Measurements from ENCODE around the gene KMT2A.

The KMT2A gene

DNA sequence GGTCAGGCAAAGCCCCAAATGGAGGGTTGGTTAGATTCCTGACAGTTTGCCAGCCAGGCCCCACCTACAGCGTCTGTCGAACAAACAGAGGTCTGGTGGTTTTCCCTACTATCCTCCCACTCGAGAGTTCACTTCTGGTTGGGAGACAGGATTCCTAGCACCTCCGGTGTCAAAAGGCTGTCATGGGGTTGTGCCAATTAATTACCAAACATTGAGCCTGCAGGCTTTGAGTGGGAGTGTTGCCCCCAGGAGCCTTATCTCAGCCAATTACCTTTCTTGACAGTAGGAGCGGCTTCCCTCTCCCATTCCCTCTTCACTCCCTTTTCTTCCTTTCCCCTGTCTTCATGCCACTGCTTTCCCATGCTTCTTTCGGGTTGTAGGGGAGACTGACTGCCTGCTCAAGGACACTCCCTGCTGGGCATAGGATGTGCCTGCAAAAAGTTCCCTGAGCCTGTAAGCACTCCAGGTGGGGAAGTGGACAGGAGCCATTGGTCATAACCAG, 86.3 kb downstream of the KMT2A start:
- peaks cover 55 to 76% (median 65%) of the 10 kb centered on the region in 11 experiments for H3K36me3 ChIP-seq
- H3K4me2 ChIP-seq, result peak overlapping the region; percentile 61 to 95 (median 88)
- H3K9ac ChIP-seq, result peak overlapping the region in 9 of 11 experiments; percentile 6 to 70 (median 62); a peak in 15 of 22 replicates

DNA sequence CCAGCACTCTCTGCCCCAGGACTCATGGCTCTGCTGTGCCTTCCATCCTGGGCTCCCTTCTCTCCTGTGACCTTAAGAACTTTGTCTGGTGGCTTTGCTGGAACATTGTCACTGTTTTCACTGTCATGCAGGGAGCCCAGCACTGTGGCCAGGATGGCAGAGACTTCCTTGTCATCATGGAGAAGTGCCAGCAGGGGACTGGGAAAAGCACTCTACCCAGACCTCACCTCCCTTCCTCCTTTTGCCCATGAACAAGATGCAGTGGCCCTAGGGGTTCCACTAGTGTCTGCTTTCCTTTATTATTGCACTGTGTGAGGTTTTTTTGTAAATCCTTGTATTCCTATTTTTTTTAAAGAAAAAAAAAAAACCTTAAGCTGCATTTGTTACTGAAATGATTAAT, 88.1 kb downstream of the KMT2A start:
- Histone ChIP-seq H3K27ac (peak overlapping the region in 9 of 11 experiments; percentile 37 to 90 (median 85); a peak in 20 of 22 replicates), H3K4me3 (peak overlapping the region in 5 of 10 experiments; percentile 25 to 42 (median 38); a peak in 9 of 20 replicates), H3K9me3 (replicated peaks in 1 of 11) (no peaks in the 10 kb centered on the region), H3K36me3 (peaks cover 39 to 59% (median 51%) of the 10 kb centered on the region in 11 experiments), H3K9ac (peak overlapping the region in 9 of 11 experiments; percentile 16 to 78 (median 67); a peak in 16 of 22 replicates), H4K20me1 (peaks cover 0 to 41% (median 17%) of the 10 kb centered on the region in 11 experiments; a peak in 9 of 22 replicates), H3K4me2 (peak overlapping the region; percentile 82 to 95 (median 88)), H3K27me3 (0 out of 22 replicates have a peak, but pooled peaks cover 0 to 3% (median 0%) of the 10 kb centered on the region in 11 experiments), H3K4me1 (peaks cover 56 to 90% (median 77%) of the 10 kb centered on the region in 10 experiments)
- no peak for TF ChIP-seq Cebpa-rat (IDR thresholded peaks at IDR 0.05)

More for the DNA sequence above, 86.3 kb downstream of the KMT2A start:
- no peak for TF ChIP-seq Cebpa-rat (IDR thresholded peaks at IDR 0.05)
- Histone ChIP-seq H4K20me1 (peaks cover 0 to 41% (median 17%) of the 10 kb centered on the region in 11 experiments; a peak in 9 of 22 replicates), H3K4me1 (peaks cover 53 to 80% (median 72%) of the 10 kb centered on the region in 10 experiments), H3K4me3 (peak overlapping the region in 5 of 10 experiments; percentile 2 to 30 (median 26); a peak in 8 of 20 replicates), H3K27me3 (no peaks in the 10 kb centered on the region), H3K27ac (peak overlapping the region in 9 of 11 experiments; percentile 26 to 90 (median 85); a peak in 18 of 22 replicates), H3K9me3 (replicated peaks in 1 of 11) (no peaks in the 10 kb centered on the region)

DNA sequence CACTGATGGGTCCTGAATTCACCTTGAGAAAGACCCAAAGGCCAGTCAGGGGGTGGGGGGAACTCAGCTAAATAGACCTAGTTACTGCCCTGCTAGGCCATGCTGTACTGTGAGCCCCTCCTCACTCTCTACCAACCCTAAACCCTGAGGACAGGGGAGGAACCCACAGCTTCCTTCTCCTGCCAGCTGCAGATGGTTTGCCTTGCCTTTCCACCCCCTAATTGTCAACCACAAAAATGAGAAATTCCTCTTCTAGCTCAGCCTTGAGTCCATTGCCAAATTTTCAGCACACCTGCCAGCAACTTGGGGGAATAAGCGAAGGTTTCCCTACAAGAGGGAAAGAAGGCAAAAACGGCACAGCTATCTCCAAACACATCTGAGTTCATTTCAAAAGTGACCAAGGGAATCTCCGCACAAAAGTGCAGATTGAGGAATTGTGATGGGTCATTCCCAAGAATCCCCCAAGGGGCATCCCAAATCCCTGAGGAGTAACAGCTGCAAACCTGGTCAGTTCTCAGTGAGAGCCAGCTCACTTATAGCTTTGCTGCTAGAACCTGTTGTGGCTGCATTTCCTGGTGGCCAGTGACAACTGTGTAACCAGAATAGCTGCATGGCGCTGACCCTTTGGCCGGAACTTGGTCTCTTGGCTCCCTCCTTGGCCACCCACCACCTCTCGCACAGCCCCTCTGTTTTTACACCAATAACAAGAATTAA, 88.6 kb downstream of the KMT2A start:
- peak overlapping the region in 9 of 11 experiments; percentile 16 to 78 (median 67); a peak in 17 of 22 replicates for H3K9ac ChIP-seq
- H3K4me2 ChIP-seq, result peak overlapping the region; percentile 82 to 95 (median 88)
- H4K20me1 ChIP-seq, result peaks cover 0 to 41% (median 17%) of the 10 kb centered on the region in 11 experiments; a peak in 9 of 22 replicates
- H3K4me1 ChIP-seq, result peaks cover 61 to 96% (median 80%) of the 10 kb centered on the region in 10 experiments
- peaks cover 33 to 54% (median 46%) of the 10 kb centered on the region in 11 experiments for H3K36me3 ChIP-seq
- peaks cover 0 to 9% (median 0%) of the 10 kb centered on the region in 11 experiments; a peak in 3 of 22 replicates for H3K27me3 ChIP-seq
- peak in 3 of 11 experiments; percentile 31 to 75 (median 40); a peak in 3 of 22 replicates for TF ChIP-seq Cebpa-rat (IDR thresholded peaks at IDR 0.05)
- H3K4me3 ChIP-seq, result peak overlapping the region in 6 of 10 experiments; percentile 14 to 42 (median 34); a peak in 10 of 20 replicates
- H3K27ac ChIP-seq, result peak overlapping the region in 9 of 11 experiments; percentile 37 to 90 (median 85); a peak in 20 of 22 replicates
- H3K9me3 ChIP-seq (replicated peaks in 1 of 11), result no peaks in the 10 kb centered on the region

DNA sequence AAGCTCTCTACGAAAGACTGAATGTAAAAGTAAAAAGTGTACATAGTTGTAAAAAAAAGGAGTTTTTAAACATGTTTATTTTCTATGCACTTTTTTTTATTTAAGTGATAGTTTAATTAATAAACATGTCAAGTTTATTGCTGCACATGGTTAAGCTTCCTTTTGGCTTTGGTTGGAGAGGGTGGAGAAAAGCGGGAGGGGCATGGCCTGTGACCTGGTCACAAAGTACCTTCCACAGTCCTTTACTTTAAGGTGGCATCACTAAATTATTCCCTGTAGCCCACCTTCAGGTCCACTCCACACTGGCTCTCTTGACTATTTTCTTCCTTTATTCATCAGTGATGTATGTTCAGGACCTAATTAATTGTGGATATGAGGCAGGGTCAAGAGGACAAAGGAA, 90.4 kb downstream of the KMT2A start:
- Histone ChIP-seq H3K9me3 (replicated peaks in 1 of 11) (no peaks in the 10 kb centered on the region), H3K9ac (no peak overlapping the region), H3K36me3 (peaks cover 16 to 38% (median 29%) of the 10 kb centered on the region in 11 experiments), H4K20me1 (peaks cover 0 to 33% (median 17%) of the 10 kb centered on the region in 11 experiments; a peak in 9 of 22 replicates), H3K27me3 (peaks cover 0 to 23% (median 0%) of the 10 kb centered on the region in 11 experiments; a peak in 4 of 22 replicates), H3K4me1 (peaks cover 59 to 94% (median 78%) of the 10 kb centered on the region in 10 experiments), H3K4me3 (no peak overlapping the region), H3K4me2 (peak overlapping the region in 4 of 11 experiments; percentile 9 to 54 (median 32); a peak in 5 of 22 replicates), H3K27ac (peak overlapping the region in 6 of 11 experiments; percentile 8 to 90 (median 60); a peak in 6 of 22 replicates)
- no peak for TF ChIP-seq Cebpa-rat (IDR thresholded peaks at IDR 0.05)

DNA sequence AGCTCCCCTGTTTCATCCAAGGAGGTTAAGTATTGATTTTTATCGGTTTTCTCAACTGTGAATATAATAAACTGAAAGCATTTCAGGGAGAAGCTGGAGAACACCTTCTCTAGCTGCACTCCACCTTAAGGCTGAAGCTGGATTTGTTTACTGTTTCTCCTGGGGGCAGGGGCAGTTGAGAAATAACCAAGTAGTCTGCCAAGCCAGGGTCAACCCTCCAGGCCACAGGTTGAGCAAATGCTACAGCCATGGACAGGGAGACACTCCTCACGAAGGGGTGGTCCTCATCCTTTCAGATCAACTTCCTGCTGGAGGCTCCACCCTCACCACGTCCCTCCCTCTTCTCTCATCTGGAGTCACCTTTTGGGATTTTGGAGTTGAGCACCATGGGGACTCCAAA, 90.8 kb downstream of the KMT2A start, which contains the start of gene TTC36:
TSS of gene TTC36 (plus strand) at position 366 of the 400 bp plus-strand sequence. CDS start at position 387, 21 bp downstream.
- peak within 1 kb of the TSS in 7 of 11 experiments; percentile 4 to 94 (median 30); a peak in 8 of 22 replicates for H3K4me2 ChIP-seq
- H3K4me1 ChIP-seq, result peaks cover 54 to 94% (median 76%) of the 10 kb centered on the region in 10 experiments
- H3K27ac ChIP-seq, result peak within 1 kb of the TSS in 8 of 11 experiments; percentile 46 to 90 (median 80); a peak in 12 of 22 replicates
- peaks cover 16 to 36% (median 28%) of the 10 kb centered on the region in 11 experiments for H3K36me3 ChIP-seq
- no peaks in the 10 kb centered on the region for H3K9me3 ChIP-seq (replicated peaks in 1 of 11)
- TF ChIP-seq Cebpa-rat (IDR thresholded peaks at IDR 0.05), result no peak
- no peak within 1 kb of the TSS for H3K4me3 ChIP-seq
- peaks cover 0 to 31% (median 17%) of the 10 kb centered on the region in 11 experiments; a peak in 9 of 22 replicates for H4K20me1 ChIP-seq
- no peak within 1 kb of the TSS for H3K9ac ChIP-seq
- H3K27me3 ChIP-seq, result peaks cover 0 to 23% (median 0%) of the 10 kb centered on the region in 11 experiments; a peak in 4 of 22 replicates

DNA sequence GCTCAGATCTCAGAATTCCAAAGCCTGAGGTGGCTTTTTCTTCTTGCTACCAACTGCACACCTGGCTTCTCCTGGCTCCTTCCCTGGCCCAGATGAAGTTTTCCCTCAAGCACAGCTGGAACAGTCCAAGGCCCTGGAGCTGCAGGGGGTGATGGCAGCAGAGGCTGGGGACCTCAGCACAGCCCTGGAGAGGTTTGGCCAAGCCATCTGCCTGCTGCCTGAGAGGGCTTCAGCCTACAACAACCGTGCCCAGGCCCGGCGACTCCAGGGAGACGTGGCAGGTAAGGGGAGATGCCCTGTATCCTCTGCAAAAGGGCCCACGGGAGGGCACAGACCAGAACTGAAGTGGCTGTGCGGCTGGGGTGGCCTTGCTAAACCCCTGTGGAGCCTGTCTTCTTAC, 92.2 kb downstream of the KMT2A start:
- Histone ChIP-seq H3K27me3 (peaks cover 0 to 23% (median 0%) of the 10 kb centered on the region in 11 experiments; a peak in 4 of 22 replicates), H3K36me3 (peaks cover 2 to 22% (median 14%) of the 10 kb centered on the region in 11 experiments; a peak in 16 of 22 replicates), H3K4me3 (no peak overlapping the region), H3K4me1 (peaks cover 40 to 81% (median 62%) of the 10 kb centered on the region in 10 experiments), H3K9me3 (replicated peaks in 1 of 11) (no peaks in the 10 kb centered on the region), H3K9ac (no peak overlapping the region), H3K4me2 (peak overlapping the region in 6 of 11 experiments; percentile 4 to 94 (median 22); a peak in 4 of 22 replicates), H3K27ac (peak overlapping the region in 1 of 11 experiments; percentile 24; a peak in 1 of 22 replicates), H4K20me1 (peaks cover 0 to 19% (median 12%) of the 10 kb centered on the region in 11 experiments; a peak in 9 of 22 replicates)
- TF ChIP-seq Cebpa-rat (IDR thresholded peaks at IDR 0.05), result no peak

DNA sequence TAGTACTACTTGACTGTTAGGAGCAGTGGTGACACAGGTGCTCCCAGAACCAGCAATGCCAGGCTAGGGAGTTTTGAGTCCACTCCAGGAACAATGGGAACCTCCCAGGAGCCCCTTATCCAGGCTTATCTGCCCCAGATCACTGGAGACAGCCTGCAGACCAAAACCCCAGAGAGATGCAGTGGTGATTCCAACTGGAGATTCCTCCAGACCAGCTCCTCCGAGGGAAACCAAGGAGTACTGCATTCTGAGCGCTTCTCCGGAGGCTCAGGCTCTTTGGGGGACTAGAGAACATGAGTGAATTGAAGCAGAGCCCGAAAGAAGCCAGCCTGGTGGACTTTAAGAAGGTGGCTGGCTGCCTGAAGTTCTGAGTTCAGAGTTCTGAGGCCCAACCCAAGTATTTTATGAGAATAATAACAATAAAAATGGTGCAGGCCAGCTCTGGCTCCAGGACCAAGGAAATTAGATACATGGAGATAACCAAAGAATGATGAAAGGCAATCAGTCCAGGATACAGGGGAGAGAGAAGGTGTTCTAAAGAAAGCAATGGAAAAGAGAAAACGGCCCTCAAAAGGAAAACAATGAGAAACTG, 93.4 kb downstream of the KMT2A start:
- Histone ChIP-seq H3K4me3 (peak overlapping the region; percentile 67 to 88 (median 77); a peak in 19 of 20 replicates), H3K27me3 (peaks cover 0 to 23% (median 0%) of the 10 kb centered on the region in 11 experiments; a peak in 4 of 22 replicates), H3K9ac (peak overlapping the region in 8 of 11 experiments; percentile 71 to 94 (median 84); a peak in 14 of 22 replicates), H3K4me2 (peak overlapping the region; percentile 81 to 99 (median 94)), H3K9me3 (replicated peaks in 1 of 11) (no peaks in the 10 kb centered on the region), H3K4me1 (peaks cover 29 to 69% (median 51%) of the 10 kb centered on the region in 10 experiments), H4K20me1 (peaks cover 0 to 8% (median 5%) of the 10 kb centered on the region in 11 experiments; a peak in 8 of 22 replicates), H3K36me3 (peaks cover 0 to 18% (median 8%) of the 10 kb centered on the region in 11 experiments; a peak in 11 of 22 replicates), H3K27ac (peak overlapping the region in 3 of 11 experiments; percentile 75 to 87 (median 82); a peak in 5 of 22 replicates)
- TF ChIP-seq Cebpa-rat (IDR thresholded peaks at IDR 0.05), result no peak

All from BLaER1 treated with 17β-estradiol and CSF1 and Interleukin-3, amounts not matched to agents 10 nM and 100 nM (cell line).